HL-60 (cell line): ENCODE data around the gene MAN2A2.

ENCODE experiments used
- CTCF ChIP-seq: IDR thresholded peaks from one replicate; pipeline ENCODE4 v1.5.1; 2011; ENCODE audit warnings: low read length, control low read depth, inconsistent platforms; ENCODE audit not compliant: insufficient read depth
- POLR2AphosphoS5 ChIP-seq: IDR thresholded peaks from 2 replicates; pipeline ENCODE4 v1.6.1; 2012; ENCODE audit warnings: low read depth
- TF ChIP-seq, protein P1 (sequence below): IDR thresholded peaks from 2 replicates; pipeline ENCODE4 v1.6.1; 2012; ENCODE audit warnings: low read depth; ENCODE audit not compliant: insufficient replicate concordance

DNA sequence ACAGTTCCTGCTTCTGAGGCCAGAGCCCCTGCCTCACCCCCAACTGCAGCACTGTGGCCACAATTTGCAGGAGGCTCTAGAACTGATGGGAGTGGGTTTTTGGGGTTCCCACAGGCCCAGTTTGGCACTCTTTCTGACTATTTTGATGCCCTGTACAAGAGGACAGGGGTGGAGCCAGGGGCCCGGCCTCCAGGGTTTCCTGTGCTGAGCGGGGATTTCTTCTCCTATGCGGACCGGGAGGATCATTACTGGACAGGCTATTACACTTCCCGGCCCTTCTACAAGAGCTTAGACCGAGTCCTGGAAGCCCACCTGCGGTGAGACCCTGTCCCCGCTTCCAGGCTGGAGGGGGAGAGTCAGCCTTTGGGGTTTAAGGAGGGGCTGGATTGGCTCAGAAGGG, 6.9 kb downstream of the MAN2A2 start:
- TF ChIP-seq CTCF (no peak), POLR2AphosphoS5 (no peak)
- TF ChIP-seq, protein P1, sequence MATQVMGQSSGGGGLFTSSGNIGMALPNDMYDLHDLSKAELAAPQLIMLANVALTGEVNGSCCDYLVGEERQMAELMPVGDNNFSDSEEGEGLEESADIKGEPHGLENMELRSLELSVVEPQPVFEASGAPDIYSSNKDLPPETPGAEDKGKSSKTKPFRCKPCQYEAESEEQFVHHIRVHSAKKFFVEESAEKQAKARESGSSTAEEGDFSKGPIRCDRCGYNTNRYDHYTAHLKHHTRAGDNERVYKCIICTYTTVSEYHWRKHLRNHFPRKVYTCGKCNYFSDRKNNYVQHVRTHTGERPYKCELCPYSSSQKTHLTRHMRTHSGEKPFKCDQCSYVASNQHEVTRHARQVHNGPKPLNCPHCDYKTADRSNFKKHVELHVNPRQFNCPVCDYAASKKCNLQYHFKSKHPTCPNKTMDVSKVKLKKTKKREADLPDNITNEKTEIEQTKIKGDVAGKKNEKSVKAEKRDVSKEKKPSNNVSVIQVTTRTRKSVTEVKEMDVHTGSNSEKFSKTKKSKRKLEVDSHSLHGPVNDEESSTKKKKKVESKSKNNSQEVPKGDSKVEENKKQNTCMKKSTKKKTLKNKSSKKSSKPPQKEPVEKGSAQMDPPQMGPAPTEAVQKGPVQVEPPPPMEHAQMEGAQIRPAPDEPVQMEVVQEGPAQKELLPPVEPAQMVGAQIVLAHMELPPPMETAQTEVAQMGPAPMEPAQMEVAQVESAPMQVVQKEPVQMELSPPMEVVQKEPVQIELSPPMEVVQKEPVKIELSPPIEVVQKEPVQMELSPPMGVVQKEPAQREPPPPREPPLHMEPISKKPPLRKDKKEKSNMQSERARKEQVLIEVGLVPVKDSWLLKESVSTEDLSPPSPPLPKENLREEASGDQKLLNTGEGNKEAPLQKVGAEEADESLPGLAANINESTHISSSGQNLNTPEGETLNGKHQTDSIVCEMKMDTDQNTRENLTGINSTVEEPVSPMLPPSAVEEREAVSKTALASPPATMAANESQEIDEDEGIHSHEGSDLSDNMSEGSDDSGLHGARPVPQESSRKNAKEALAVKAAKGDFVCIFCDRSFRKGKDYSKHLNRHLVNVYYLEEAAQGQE: no peak
